ENCODE results near the gene TBC1D20. TPM values are rescaled to one million over a fixed set of nuclear protein-coding genes. Genes with fewer than 3 reads are reported as not detected.
"Not testable (repeated sequence)": the region's sequence is repeated elsewhere in the genome, so short reads cannot be mapped to it uniquely, and the experiment has no call there.

The TBC1D20 gene, protein sequence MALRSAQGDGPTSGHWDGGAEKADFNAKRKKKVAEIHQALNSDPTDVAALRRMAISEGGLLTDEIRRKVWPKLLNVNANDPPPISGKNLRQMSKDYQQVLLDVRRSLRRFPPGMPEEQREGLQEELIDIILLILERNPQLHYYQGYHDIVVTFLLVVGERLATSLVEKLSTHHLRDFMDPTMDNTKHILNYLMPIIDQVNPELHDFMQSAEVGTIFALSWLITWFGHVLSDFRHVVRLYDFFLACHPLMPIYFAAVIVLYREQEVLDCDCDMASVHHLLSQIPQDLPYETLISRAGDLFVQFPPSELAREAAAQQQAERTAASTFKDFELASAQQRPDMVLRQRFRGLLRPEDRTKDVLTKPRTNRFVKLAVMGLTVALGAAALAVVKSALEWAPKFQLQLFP
- total RNA-seq (2022) (32.5 and 36.0 TPM in 2 replicates), Bru-seq, nascent RNA (percentile 80 among the genes with signal in this experiment), BruChase-seq, experiment 1, labeled RNA remaining after a 6-hour chase (percentile 76 among the genes with signal in this experiment), BruChase-seq, experiment 2, labeled RNA remaining after a 2-hour chase (percentile 86 among the genes with signal in this experiment)
- long read RNA-seq, full-length matches to known transcripts: 54 of 95 reads
- long read RNA-seq, partial matches to known transcripts: 28 of 95 reads
- long read RNA-seq, other reads (novel, unspliced or antisense): 13 of 95 reads

DNA sequence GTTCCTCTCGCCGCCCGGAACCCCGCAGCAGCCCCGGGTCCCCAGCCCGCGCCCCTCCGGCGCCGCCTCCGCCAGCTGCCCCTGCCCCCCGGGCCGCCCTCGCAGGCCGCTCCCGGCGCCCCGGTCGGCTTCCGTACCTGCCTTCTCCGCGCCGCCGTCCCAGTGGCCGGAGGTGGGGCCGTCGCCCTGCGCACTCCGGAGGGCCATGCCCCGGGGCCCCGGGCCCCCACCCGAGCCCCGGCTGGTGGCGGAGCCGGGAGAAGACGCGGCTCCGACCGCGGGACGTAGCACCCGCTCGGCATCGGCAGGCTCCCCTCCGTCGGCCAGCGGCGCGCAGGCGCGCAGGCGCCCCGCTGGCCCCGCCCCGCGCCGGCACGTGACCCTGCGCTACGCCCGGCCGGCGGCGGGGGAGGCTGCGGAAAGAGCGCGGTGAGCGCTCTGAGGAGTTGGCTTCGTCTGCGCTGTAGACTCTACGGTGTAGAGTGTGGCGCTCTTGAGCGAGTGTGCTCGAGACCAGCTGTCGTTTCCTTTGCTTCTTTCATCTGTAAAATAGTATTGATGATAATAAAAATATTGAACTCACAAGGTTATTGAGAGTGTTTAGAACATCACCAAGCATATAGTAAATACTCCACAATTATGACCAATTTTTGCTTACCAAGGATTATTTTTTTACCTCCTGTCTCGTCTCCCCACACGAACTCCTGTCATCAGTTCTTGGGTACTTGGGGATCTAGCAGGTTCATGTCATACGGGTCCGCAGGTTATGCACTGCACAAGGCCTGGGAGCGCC, at the start of gene TBC1D20:
TBC1D20 (minus strand) TSS at position 335 of the 793 bp plus-strand sequence; CDS start at position 207, 128 bp downstream.
- Mint-ChIP-seq H3K27me3 (ENCODE audit: insufficient read depth, unreplicated experiment) (no peaks in the 10 kb centered on the region), H3K27ac (ENCODE audit: low read depth, unreplicated experiment) (peak within 1 kb of the TSS; percentile 75), H3K36me3 (ENCODE audit: insufficient read depth, unreplicated experiment) (no peaks in the 10 kb centered on the region), H3K4me3 (ENCODE audit: unreplicated experiment) (peak within 1 kb of the TSS; percentile 93), H3K9me3 (ENCODE audit: unreplicated experiment) (no peaks in the 10 kb centered on the region), H3K4me1 (ENCODE audit: insufficient read depth, unreplicated experiment) (peaks cover 23% of the 10 kb centered on the region)
- intact Hi-C loops (cut with micrococcal nuclease): loop anchor here (5.0 kb wide), 1 partner anchor 275 kb away; no protein-coding TSS in a partner anchor
- TF ChIP-seq, protein P1, sequence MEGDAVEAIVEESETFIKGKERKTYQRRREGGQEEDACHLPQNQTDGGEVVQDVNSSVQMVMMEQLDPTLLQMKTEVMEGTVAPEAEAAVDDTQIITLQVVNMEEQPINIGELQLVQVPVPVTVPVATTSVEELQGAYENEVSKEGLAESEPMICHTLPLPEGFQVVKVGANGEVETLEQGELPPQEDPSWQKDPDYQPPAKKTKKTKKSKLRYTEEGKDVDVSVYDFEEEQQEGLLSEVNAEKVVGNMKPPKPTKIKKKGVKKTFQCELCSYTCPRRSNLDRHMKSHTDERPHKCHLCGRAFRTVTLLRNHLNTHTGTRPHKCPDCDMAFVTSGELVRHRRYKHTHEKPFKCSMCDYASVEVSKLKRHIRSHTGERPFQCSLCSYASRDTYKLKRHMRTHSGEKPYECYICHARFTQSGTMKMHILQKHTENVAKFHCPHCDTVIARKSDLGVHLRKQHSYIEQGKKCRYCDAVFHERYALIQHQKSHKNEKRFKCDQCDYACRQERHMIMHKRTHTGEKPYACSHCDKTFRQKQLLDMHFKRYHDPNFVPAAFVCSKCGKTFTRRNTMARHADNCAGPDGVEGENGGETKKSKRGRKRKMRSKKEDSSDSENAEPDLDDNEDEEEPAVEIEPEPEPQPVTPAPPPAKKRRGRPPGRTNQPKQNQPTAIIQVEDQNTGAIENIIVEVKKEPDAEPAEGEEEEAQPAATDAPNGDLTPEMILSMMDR (IDR thresholded peaks at IDR 0.05; ENCODE audit: unreplicated experiment): no peak
- DNase-seq (ENCODE audit: unreplicated experiment): peak; percentile 83
- ChIA-PET CTCF (interaction anchor here (0.5 to 2.1 kb wide), 4 partner anchors 9 to 100 kb away, joined by 3 to 7 read pairs (median 4); no protein-coding TSS in a partner anchor), POLR2A (interaction anchor here (0.6 to 4.2 kb wide), 27 partner anchors 10 to 909 kb away, joined by 3 to 44 read pairs (median 5); partner anchors contain the start of genes CSNK2A1, SOX12 and TRIB3)
- BruUV-seq (replicated peaks): no TSS peak

DNA sequence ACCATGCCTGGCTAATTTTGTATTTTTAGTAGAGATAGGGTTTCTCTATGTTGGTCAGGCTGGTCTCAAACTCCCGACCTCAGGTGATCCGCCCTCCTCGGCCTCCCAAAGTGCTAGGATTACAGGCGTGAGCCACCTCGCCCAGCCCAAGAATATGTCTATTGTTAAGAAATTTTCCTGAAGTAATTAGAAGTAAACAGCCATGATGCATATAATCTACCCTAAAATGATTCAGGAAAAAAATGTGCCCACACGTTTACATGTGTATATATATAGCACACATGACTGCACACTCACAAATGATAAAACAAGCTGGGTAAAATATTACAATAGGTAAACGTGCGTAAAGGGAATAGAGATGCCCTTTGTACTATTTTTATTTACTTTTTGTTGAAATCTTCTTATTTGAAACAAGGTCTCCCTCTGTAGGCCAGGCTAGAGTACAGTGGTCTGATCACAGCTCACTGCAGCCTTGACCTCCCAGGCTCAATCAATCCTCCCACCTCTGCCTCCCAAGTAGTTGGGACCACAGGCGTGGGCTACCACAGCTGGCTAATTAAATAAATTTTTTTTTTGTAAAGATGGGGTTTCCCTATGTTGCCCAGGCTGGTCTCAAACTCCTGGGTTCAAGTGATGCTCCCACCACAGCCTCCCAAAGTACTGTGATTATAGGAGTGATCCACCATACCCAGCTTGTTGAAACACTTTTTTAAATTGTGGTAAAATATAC, 48.2 kb upstream of the TBC1D20 start:
- H3K4me3 Mint-ChIP-seq (ENCODE audit: unreplicated experiment); DNase-seq (ENCODE audit: unreplicated experiment); H3K9me3 Mint-ChIP-seq (ENCODE audit: unreplicated experiment); H3K27ac Mint-ChIP-seq (ENCODE audit: low read depth, unreplicated experiment); BruUV-seq (replicated peaks); H3K27me3 Mint-ChIP-seq (ENCODE audit: insufficient read depth, unreplicated experiment); intact Hi-C loops (cut with micrococcal nuclease): not testable (repeated sequence)
- POLR2A ChIA-PET: interaction anchor here (0.9 to 1.7 kb wide), 3 partner anchors 9 to 27 kb away, joined by 3 to 6 read pairs (median 3); no protein-coding TSS in a partner anchor
- Mint-ChIP-seq H3K36me3 (ENCODE audit: insufficient read depth, unreplicated experiment) (peaks cover 47% of the 10 kb centered on the region), H3K4me1 (ENCODE audit: insufficient read depth, unreplicated experiment) (peaks cover 24% of the 10 kb centered on the region)
- CTCF ChIA-PET: interaction anchor here (0.9 to 3.5 kb wide), 4 partner anchors 21 to 229 kb away, joined by 3 to 17 read pairs (median 3); no protein-coding TSS in a partner anchor

DNA sequence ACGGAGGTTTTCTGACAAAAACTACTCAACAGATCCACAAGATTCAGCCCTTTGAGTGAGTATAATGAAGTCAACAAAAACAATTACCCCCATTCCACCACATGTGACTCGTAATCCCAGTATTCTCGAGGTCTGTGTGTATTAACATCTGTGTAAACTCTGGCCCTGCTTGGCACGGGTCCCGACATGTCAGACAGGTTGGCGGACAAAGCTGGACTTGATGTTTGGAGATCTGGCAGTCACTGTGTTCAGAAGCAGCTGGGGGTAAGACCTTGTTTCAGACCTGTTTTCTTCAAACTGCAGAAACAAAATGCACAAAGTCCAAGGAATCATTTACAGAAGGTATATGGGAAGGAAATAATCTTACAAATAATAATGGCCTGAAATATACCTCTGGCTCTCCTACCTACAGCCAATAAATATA, 46.0 kb upstream of the TBC1D20 start:
- H3K27me3 Mint-ChIP-seq (ENCODE audit: insufficient read depth, unreplicated experiment); DNase-seq (ENCODE audit: unreplicated experiment); BruUV-seq (replicated peaks); H3K4me3 Mint-ChIP-seq (ENCODE audit: unreplicated experiment); H3K9me3 Mint-ChIP-seq (ENCODE audit: unreplicated experiment); intact Hi-C loops (cut with micrococcal nuclease): not testable (repeated sequence)
- Mint-ChIP-seq H3K4me1 (ENCODE audit: insufficient read depth, unreplicated experiment) (peaks cover 24% of the 10 kb centered on the region), H3K27ac (ENCODE audit: low read depth, unreplicated experiment) (peak overlapping the region; percentile 3), H3K36me3 (ENCODE audit: insufficient read depth, unreplicated experiment) (peaks cover 51% of the 10 kb centered on the region)
- POLR2A ChIA-PET: interaction anchor here (0.7 to 2.6 kb wide), 6 partner anchors 10 to 242 kb away, joined by 3 to 10 read pairs (median 3); no protein-coding TSS in a partner anchor
- CTCF ChIA-PET: interaction anchor here (1.2 to 1.3 kb wide), 2 partner anchors 10 to 231 kb away, joined by 3 to 7 read pairs; no protein-coding TSS in a partner anchor

DNA sequence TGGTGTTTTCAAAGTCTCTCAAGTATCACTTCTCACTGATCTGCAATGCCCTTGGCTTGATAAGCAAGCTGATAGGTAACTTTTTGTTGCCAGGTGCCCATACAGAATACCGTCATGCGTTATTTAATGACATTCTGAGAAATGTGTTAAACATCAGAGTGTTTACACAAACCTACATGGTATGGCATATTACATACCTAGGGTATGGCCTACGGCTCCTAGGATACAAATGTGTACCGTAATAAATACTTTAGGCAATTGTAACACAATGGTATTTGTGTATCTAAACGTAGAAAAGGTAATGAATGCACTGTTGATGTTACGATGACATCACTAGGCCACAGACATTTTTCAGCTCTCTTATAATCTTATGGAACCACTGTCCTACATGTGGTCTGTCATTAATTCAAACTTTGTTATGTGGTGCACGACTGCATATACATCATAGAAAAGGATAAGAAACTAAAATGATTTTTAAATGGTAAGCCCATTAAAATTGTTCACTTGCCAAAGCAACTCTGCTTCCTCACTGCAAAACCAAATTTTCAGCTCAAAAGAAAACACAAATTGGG, 45.5 kb upstream of the TBC1D20 start:
- intact Hi-C loops (cut with micrococcal nuclease): no loop called here

More for the DNA sequence above, 45.5 kb upstream of the TBC1D20 start:
- POLR2A ChIA-PET: interaction anchor here (1.2 to 2.6 kb wide), 3 partner anchors 10 to 14 kb away, joined by 3 to 10 read pairs (median 3); no protein-coding TSS in a partner anchor
- CTCF ChIA-PET: interaction anchor here (1.2 to 1.3 kb wide), 2 partner anchors 9 to 231 kb away, joined by 3 to 7 read pairs; no protein-coding TSS in a partner anchor
- Mint-ChIP-seq H3K4me1 (ENCODE audit: insufficient read depth, unreplicated experiment) (peaks cover 24% of the 10 kb centered on the region), H3K4me3 (ENCODE audit: unreplicated experiment) (no peak overlapping the region), H3K36me3 (ENCODE audit: insufficient read depth, unreplicated experiment) (peaks cover 56% of the 10 kb centered on the region), H3K27ac (ENCODE audit: low read depth, unreplicated experiment) (peak overlapping the region; percentile 3), H3K27me3 (ENCODE audit: insufficient read depth, unreplicated experiment) (no peaks in the 10 kb centered on the region), H3K9me3 (ENCODE audit: unreplicated experiment) (no peaks in the 10 kb centered on the region)
- TF ChIP-seq, protein P1 (IDR thresholded peaks at IDR 0.05; ENCODE audit: unreplicated experiment): no peak
- no peak for DNase-seq (ENCODE audit: unreplicated experiment)
- TSS peak; percentile 14 for BruUV-seq (replicated peaks)
